NK-92 (cell line): Measurements from ENCODE around the gene FGD6.
"Not testable (repeated sequence)": the region's sequence is repeated elsewhere in the genome, so short reads cannot be mapped to it uniquely, and the experiment has no call there.

ENCODE experiments used
- DNase-seq: peaks from one replicate; lab custom pipeline; 2025; ENCODE audit not compliant: unreplicated experiment; lab: John Stamatoyannopoulos, UW

FGD6 gene

DNA sequence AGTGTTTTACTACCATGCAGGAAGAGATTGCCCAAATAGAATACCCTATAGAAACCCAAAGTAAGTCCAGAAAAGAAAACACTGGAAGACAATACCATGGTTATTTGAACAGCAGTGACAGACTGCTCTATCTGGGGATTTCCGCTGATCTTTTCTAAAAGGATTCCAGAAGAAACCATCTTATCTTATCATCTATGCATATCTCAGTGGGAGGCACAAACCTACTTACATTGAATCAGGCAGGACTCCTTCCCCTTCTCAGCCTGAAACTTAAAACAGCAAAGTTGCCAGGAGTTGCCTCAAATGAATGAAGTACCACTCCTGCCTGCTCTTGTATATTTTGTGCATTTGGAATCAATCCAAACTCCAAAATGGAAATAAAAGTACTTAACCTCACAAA is 87.2 kb downstream of the FGD6 start:
- DNase-seq = no peak

GRCh38 chr12:95129115-95129514 is 88.2 kb downstream of the FGD6 start:
- no peak for DNase-seq

GRCh38 chr12:95126736-95127135 is 90.5 kb downstream of the FGD6 start:
- no peak for DNase-seq

DNA sequence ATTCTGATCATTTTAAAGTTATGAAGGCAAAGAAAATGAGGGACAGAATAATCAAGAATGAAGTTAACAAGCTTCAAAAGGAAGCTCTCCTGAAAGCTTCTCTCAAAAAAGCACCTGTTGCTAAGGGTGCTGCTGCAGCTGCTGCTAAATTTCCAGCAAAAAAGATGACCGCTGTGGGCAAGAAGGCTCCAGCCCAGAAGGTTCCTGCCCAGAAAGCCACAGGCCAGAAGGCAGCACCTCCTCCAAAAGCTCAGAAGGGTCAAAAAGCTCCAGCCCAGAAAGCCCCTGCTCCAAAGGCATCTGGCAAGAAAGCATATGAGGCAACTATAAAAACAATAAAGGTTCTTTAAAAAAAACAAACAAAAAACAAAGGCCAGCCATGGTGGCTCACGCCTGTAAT is 91.2 kb downstream of the FGD6 start:
- no peak for DNase-seq

DNA sequence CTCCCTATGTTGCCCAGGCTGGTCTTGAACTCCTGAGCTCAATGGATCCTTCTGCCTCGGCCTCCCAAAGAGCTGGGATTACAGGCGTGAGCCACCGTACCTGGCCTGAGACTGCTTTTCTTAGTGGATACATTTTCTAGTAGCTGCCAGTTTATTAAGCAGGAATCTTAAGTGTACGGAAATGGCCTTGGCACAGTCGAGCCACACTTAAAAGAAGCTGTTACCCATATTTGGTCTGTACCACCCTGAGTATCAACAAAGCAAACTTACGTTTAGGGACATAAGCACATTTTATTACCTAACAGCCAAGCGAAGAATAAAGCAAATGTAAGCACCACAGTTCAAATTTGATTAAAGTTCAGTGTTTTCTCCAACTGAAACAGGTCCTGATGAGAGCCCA is 93.2 kb downstream of the FGD6 start:
- no peak for DNase-seq

- DNase-seq = no peak
These were observed 98.5 kb downstream of the FGD6 start for GRCh38 chr12:95118788-95119179.

- DNase-seq = no peak
These were observed 99.0 kb downstream of the FGD6 start for GRCh38 chr12:95118138-95118787.

- no peak for DNase-seq
These were observed 100.1 kb downstream of the FGD6 start for GRCh38 chr12:95117178-95117599.

DNA sequence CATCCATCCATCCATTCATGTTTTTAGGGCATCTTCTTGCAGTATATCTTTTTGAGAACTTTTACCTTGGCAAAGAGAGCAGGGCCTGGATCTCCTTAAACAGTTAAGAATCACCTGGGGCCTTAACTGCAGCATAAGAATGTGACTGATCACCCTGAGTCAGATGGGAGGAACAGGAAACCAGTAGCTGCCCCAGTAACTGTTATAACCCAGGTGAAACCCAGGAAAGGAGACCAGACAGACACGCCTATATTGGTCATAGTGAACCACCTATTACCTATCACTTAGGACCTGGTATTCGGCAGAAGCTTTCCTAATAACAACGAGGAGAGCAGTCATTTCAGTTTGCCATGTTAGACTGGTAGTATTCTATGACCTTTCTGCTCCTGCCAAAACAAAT is 100.5 kb downstream of the FGD6 start:
- no peak for DNase-seq

DNA sequence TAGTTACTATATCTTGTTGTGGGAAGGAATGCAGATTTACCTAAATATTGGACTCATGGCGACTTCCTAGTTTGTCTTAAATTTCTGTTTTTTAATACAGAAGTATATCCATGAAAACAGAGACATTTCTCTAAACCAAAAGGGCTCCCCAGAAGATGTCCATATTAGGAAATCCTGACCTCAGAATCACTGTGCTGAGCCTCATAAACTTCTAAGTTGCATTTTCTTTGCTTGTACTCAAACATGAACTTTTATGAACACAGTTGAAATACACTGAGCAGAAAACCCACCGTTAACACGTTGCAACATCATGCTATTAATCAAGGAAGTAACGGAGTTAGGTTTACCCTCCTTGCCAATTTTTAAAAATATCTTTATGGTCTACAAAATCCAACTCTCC is 100.9 kb downstream of the FGD6 start:
- DNase-seq = no peak

GRCh38 chr12:95115641-95116040 is 101.6 kb downstream of the FGD6 start:
- DNase-seq = no peak

GRCh38 chr12:95114766-95115405 is 102.4 kb downstream of the FGD6 start:
- no peak for DNase-seq

DNA sequence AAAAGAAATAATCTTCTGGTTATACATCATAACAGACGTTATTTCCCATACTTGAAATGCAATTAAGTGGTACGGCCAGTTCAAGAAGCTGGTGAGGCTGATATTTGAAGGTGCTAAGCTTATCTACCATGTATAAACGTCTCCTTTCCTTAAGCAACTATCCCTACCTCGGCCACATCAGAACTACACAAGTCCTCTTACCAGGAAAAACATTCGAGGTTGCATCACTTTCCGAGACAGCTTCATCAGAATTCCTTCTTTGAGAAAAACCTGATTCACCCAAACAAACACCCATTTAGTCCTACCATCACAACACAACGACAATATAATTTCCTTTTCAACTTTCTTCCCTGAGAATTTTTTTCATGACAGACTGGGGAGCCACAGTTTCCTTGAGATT is 109.9 kb downstream of the FGD6 start:
- no peak for DNase-seq

DNA sequence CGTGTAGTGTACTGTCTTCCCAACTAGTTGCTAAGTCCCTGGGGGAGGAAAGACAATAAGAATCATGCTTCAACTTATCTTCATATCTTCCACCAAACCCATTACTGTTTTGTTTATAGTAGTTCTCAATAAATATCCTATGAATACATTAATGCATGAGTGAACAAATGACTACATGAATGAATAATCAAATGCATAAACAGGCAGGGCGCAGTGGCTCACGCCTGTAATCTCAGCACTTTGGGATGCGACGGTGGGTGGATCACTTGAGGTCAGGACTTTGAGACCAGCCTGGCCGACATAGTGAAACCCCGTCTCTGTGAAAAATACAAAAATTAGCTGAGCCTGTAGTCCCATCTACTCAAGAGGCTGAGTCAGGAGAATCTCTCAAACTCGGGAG is 111.7 kb downstream of the FGD6 start:
- no peak for DNase-seq

GRCh38 chr12:95104919-95105452 is 112.3 kb downstream of the FGD6 start:
- DNase-seq = no peak

DNA sequence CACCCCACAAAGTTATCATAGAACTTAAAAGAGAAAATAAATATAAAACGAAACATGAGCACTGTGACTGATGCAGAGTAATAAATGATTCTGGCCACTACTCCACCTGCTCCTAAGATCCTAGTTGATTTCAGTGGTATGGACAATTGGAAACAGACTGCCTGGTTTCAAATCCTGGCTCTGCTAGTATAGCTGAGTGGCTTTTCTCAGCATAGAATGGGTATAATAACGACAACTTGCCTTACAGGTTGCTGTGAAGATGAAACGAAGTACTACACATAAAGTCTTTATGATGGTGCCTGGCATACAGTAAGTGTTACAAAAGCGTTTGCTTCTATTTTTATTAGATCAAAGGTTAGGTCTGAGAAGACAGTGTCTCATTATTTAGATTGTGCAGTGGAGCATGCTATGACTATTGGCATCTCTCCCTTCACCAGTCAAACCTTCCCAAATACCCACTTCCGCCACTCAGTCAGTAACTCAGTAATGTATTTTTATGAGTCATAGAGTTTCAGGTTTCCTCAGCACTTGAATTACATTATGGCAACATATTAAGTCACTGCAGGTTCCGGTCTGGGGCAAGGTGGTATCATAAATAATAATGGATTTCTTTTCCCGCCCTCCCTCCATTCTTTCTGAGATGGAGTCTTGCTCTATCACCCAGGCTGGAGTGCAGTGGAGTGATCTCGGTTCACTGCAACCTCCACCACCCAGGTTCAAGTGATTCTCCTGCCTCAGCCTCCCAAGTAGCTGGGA is 114.2 kb downstream of the FGD6 start:
- no peak for DNase-seq

DNA sequence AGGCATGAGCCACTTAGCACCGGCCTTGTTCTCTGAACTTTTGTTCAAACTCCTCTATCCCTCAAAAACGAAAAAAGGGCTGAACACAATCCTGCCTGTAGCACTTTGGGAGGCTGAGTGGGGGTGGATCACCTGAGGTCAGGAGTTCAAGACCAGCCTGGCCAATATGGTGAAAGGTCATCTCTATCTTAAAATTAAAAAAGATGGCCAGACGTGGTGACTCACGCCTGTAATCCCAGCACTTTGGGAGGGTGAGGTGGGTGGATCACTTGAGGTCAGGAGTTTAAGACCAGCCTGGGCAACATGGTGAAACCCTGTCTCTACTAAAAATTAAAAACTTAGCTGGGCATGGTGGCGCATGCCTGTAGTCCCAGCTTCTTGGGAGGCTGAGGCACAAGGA is 115.3 kb downstream of the FGD6 start:
- DNase-seq = not testable (repeated sequence)

GRCh38 chr12:95100264-95101190 is 116.7 kb downstream of the FGD6 start:
- no peak for DNase-seq

- DNase-seq = no peak
These were observed 117.9 kb downstream of the FGD6 start for GRCh38 chr12:95099270-95099790.

DNA sequence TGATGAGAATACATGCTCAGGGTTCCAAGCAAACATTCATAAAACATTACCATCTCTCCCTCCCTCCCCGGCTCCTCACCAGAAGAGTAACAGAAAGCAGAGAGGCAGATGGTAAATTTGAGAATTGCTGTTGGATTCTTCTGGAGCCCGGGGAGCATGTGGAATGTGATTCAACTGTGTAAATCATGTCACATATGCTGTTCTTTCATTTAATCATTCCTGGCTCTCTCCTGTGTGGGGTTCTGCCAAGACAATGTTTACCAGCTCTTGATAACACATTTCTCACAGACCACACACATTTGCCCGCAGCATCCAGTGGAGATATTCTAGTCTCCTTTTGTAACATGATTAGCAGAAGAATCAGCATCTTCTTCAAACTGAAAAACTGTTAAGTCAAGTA is 120.4 kb downstream of the FGD6 start:
- no peak for DNase-seq

GRCh38 chr12:95096378-95096777 is 120.9 kb downstream of the FGD6 start:
- no peak for DNase-seq
